DOHH2 (cell line): ENCODE results near the gene RAB29.

Source experiments
- H3F3A ChIP-seq: fragments of 200-600 bp; sonication (generic), shearing (Covaris generic); 2 replicates; pipeline ENCODE4 v1.6.0; 2016; ENCODE audit warnings: antibody characterized with exemption, mild to moderate bottlenecking; ENCODE audit not compliant: control insufficient read depth, insufficient read depth
- H3K27ac ChIP-seq: fragments of 200-600 bp; sonication (generic); 2 replicates; pipeline ENCODE4 v1.5.1; 2014; ENCODE audit warnings: low read depth, mild to moderate bottlenecking, low read length, moderate library complexity
- H3K27me3 ChIP-seq: fragments of 200-600 bp; sonication (generic); 2 replicates; pipeline ENCODE4 v1.6.1; 2014; ENCODE audit warnings: mild to moderate bottlenecking, low read length, mixed read lengths; ENCODE audit not compliant: control insufficient read depth
- H3K36me3 ChIP-seq: fragments of 200-600 bp; sonication (generic); 2 replicates; pipeline ENCODE4 v1.6.1; 2014; ENCODE audit warnings: mild to moderate bottlenecking, low read length, moderate library complexity, mixed read lengths; ENCODE audit not compliant: control insufficient read depth
- H3K4me1 ChIP-seq: fragments of 200-600 bp; sonication (generic); 2 replicates; pipeline ENCODE4 v1.6.1; 2014; ENCODE audit warnings: mild to moderate bottlenecking, low read length, mixed read lengths; ENCODE audit not compliant: control insufficient read depth
- H3K4me2 ChIP-seq: fragments of 200-600 bp; sonication (generic); 2 replicates; pipeline ENCODE4 v1.6.0; 2014; ENCODE audit warnings: mild to moderate bottlenecking, low read length, moderate library complexity
- H3K4me3 ChIP-seq: fragments of 200-600 bp; sonication (generic); 2 replicates; pipeline ENCODE4 v1.5.1; 2014; ENCODE audit warnings: mild to moderate bottlenecking, low read length, mixed read lengths
- H3K79me2 ChIP-seq: fragments of 200-600 bp; sonication (generic); 2 replicates; pipeline ENCODE4 v1.6.1; 2014; ENCODE audit warnings: mild to moderate bottlenecking, low read length, mixed read lengths; ENCODE audit not compliant: control insufficient read depth
- H3K9me2 ChIP-seq: fragments of 200-600 bp; sonication (generic); replicated peaks from 2 replicates; pipeline ENCODE4 v1.6.1; 2014; ENCODE audit warnings: mild to moderate bottlenecking, low read length, mixed read lengths; ENCODE audit not compliant: control insufficient read depth
- H3K9me3 ChIP-seq: fragments of 200-600 bp; sonication (generic); 2 replicates; pipeline ENCODE4 v1.6.1; 2014; ENCODE audit warnings: antibody characterized with exemption, low read length, mixed read lengths; ENCODE audit not compliant: control insufficient read depth, insufficient read depth
- H4K20me1 ChIP-seq: fragments of 200-600 bp; sonication (generic); 2 replicates; pipeline ENCODE4 v1.6.0; 2014; ENCODE audit warnings: low read depth, mild to moderate bottlenecking, antibody characterized with exemption, low read length, moderate library complexity; ENCODE audit not compliant: control insufficient read depth, insufficient read depth
- CTCF ChIP-seq: fragments of 200-600 bp; sonication (generic); IDR thresholded peaks from one replicate; pipeline ENCODE4 v1.5.1; 2014; ENCODE audit warnings: antibody characterized with exemption, mild to moderate bottlenecking, low read depth, low read length; ENCODE audit not compliant: poor library complexity, severe bottlenecking
- EZH2phosphoT487 ChIP-seq: fragments of 200-600 bp; sonication (generic); IDR thresholded peaks from 2 replicates; pipeline ENCODE4 v1.6.1; 2017; ENCODE audit warnings: borderline replicate concordance, mild to moderate bottlenecking, antibody characterized with exemption, low read length, moderate library complexity, mixed read lengths

RAB29 gene

GRCh38 chr1:205792961-205793673 is 17.8 kb upstream of the RAB29 start:
- peaks cover 46% of the 10 kb centered on the region for H3K4me1 ChIP-seq
- no peaks in the 10 kb centered on the region for H3K9me3 ChIP-seq
- peak overlapping the region; percentile 66; the same call in 1 of the 2 replicates for H3K4me2 ChIP-seq
- TF ChIP-seq CTCF (no peak), EZH2phosphoT487 (no peak)
- no peaks in the 10 kb centered on the region for H3K9me2 ChIP-seq
- H3K79me2 ChIP-seq, result no peaks in the 10 kb centered on the region
- no peak overlapping the region for H3K4me3 ChIP-seq
- H3K27me3 ChIP-seq, result no peaks in the 10 kb centered on the region
- peak overlapping the region; percentile 27 for H3K27ac ChIP-seq
- no peaks in the 10 kb centered on the region for H4K20me1 ChIP-seq
- H3F3A ChIP-seq, result peaks cover 7% of the 10 kb centered on the region
- H3K36me3 ChIP-seq, result peaks cover 73% of the 10 kb centered on the region

- H3K36me3 ChIP-seq, result peaks cover 67% of the 10 kb centered on the region
- H3K27ac ChIP-seq, result peak overlapping the region; percentile 27; the same call in 1 of the 2 replicates
- no peak overlapping the region for H3K4me3 ChIP-seq
These were observed 17.2 kb upstream of the RAB29 start for GRCh38 chr1:205792481-205792881.

GRCh38 chr1:205791568-205792180 is 16.4 kb upstream of the RAB29 start:
- Histone ChIP-seq H3K9me2 (no peaks in the 10 kb centered on the region), H3K9me3 (no peaks in the 10 kb centered on the region), H3K36me3 (peaks cover 59% of the 10 kb centered on the region), H3K79me2 (no peaks in the 10 kb centered on the region), H3K27me3 (no peaks in the 10 kb centered on the region; the same call in 1 of the 2 replicates), H3K4me3 (no peak overlapping the region), H3K4me1 (peaks cover 46% of the 10 kb centered on the region), H3F3A (peaks cover 7% of the 10 kb centered on the region), H3K27ac (no peak overlapping the region), H4K20me1 (no peaks in the 10 kb centered on the region), H3K4me2 (no peak overlapping the region)
- TF ChIP-seq EZH2phosphoT487 (no peak), CTCF (peak; percentile 88)

More at GRCh38 chr1:205792481-205792881, 17.2 kb upstream of the RAB29 start:
- H4K20me1 ChIP-seq, result no peaks in the 10 kb centered on the region
- H3K9me3 ChIP-seq, result no peaks in the 10 kb centered on the region
- H3K9me2 ChIP-seq, result no peaks in the 10 kb centered on the region
- H3K4me2 ChIP-seq, result no peak overlapping the region
- TF ChIP-seq CTCF (no peak), EZH2phosphoT487 (no peak)
- H3K4me1 ChIP-seq, result peaks cover 46% of the 10 kb centered on the region
- no peaks in the 10 kb centered on the region for H3K79me2 ChIP-seq
- peaks cover 7% of the 10 kb centered on the region for H3F3A ChIP-seq
- H3K27me3 ChIP-seq, result no peaks in the 10 kb centered on the region
